Fibroblast of upper back skin (primary cell): ENCODE data around the gene TARBP2.

Experiments used
- DNase-seq: peaks from one replicate; pipeline ENCODE4 v3.0.0-alpha.2; 2013

TARBP2 gene

DNA sequence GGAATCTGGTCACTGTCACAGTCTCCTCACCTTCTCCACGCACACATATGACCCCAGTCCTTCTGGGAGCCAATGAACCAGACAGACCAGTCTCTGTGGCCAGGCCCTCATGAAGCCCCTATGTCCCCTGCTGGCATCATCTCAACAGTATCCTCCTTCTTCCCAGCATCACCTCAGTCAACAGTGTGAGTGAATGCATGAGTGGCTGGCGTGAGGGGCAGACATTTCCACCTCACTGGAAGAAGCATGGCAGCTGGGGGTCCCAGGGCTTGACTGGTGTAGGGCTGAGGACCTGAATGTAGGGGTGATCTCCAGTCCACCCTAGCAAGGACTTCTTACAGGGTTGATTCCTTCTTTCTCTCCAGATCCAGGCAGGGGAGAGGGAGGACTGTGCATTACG lies 3.6 kb upstream of the TARBP2 start:
- DNase-seq = no peak

DNA sequence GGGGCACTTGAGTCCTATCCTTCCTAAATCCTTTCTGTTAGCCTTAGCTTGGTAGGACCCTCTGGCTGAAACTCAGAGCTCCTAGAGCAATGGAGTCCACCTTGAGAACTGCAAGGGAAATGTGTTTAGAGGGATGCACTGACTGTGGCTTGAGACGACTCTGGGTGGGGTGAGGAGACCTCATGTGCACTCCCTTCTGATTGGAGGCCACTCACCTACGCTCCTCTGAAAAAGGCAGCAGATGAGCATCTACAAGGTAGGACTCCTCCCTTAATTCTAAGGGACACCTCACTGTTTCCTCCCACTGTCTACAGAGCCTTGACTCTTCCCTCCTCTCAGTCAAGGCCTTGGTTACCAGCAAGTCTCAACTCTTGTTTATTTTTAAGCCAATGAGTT lies 2.9 kb upstream of the TARBP2 start:
- no peak for DNase-seq

GRCh38 chr12:53499266-53500141 lies 1.6 kb upstream of the TARBP2 start, which contains the start of gene MAP3K12:
Gene MAP3K12, minus strand, starts transcription at chr12:53499458. Its CDS starts 12,067 bp downstream, at chr12:53487391.
- peak; percentile 48 for DNase-seq

DNA sequence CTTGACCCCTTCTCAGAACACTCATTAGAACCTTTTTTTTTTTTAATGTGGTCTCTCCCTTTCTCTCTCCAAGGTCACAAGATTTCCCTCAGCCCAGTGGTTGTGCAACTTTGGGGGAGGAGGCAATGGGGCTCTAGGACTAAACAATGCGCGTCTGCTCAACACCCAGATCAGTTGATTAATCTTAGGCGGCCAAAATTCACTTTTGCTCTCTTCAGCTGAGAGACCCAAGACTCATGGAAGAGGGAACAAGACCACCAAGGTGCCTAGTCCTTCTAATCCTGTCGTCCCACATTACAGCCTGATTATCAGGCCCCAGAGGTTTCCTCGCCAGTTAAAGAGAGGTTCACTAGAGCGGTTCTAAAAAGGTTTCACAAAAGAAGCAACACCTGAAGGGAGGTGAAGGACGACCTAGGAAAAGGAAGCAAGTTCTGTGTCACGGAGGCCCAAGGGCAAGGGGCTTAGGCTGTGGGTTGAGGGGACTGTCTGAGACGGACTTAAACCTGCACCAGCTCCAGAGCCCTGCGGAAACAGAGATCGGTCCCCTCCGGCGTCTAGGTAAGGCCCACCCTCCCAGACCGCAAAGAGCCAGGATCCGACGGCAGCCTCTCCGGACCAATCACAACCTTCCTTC lies 824 bp upstream of the TARBP2 start:
- DNase-seq = peak; percentile 53

GRCh38 chr12:53501615-53502181 lies 615 bp downstream of the TARBP2 start:
- no peak for DNase-seq

DNA sequence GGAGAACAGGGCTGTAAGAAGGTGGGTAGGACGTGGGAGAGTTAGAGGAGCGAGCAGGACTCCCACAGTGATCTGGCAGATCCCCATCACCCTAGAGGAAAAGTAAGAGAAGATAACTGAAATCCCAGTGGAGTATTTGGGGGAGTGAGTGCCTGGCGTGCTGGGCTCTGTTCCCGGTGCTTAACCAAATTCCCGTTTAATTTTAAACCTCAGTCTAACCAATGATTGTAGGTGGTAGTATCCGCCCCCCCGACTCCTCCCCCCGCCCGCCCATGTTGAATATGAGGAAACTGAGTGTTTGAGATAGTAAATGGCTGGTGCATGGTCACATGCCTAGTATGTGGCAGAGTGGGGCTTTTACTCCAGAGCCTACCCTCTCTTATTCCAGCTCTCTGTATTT lies 1.2 kb downstream of the TARBP2 start:
- DNase-seq = no peak

DNA sequence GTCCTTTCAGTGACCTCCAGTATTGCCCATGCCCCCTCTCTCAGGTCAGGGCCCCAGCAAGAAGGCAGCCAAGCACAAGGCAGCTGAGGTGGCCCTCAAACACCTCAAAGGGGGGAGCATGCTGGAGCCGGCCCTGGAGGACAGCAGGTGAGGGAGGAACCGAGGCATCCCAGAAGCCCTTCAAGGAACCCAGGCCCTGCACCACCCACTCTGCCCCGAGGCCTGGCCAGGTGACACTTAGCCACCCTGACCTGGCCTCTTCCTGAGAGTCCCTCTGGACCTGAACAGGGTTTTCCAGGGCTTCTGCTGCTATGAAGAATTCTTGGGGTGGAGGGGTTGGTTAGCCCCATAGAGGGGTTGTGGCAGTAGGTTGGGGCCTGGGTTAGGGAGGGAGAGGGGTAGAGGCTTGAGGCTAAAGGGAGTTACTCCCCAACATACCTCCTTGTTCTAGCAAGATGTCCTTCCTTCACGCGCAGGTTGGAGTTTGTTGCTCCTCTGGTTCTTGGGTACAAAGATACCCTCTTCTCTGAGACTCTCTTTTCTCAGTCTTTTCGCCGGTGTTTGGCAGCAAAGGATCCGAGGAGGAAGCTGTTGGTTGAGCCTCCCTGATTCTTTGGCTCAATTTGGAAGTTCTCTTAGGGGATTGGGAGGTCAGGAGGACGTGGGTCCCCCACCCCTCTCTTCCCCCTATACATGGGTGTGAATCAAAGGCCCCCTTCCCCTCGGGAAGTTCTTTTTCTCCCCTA lies 2.1 kb downstream of the TARBP2 start:
- DNase-seq = no peak

DNA sequence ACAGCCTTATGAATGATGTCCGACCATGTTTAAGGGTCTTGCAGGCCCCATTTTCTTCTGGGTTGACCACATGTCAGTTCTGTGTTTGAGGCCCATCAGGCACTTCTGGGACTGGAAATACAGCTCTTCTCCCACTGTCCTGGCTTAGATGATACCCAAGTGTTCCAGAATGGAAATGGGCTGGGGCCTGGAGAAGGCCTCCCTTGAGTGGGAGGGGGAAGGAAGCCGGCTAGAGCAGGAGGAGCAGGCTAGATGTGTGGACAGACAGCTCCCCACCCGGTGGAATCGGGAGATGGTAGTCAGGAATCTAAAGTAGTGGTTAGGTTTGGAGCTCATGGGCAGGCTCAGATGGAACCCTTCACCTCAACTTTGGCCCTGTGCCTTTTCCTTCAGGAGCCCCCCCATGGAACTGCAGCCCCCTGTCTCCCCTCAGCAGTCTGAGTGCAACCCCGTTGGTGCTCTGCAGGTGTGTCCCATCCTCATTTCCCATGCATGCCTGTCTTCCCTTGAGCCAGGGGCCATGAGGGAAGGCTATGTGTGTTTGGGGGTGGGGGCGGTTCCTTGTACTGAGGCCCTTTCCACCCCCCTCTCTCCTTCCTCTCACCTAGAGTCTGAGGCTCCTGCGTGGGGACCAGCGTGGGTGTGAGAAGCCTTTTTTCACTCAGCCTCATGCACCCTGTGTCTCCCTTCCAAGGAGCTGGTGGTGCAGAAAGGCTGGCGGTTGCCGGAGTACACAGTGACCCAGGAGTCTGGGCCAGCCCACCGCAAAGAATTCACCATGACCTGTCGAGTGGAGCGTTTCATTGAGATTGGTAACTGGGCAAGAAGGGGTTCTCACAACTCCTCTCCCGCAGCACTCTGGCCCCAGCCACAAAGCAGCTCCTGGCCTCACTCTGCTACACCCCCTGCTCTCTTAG lies 3.2 kb downstream of the TARBP2 start:
- no peak for DNase-seq

DNA sequence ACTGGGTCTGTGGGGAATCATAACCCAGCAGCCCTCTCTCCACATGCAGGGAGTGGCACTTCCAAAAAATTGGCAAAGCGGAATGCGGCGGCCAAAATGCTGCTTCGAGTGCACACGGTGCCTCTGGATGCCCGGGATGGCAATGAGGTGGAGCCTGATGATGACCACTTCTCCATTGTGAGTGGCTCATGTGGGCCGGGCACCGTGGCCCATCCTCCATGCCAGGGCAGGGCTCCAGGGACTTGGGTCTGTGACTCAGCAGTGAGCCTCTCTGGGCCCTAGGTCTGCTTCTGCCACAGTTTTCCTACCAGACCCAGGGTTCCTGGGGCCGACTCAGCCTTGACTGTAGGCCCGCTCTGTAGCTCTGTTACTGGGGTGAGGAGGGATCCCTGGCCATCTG lies 4.0 kb downstream of the TARBP2 start:
- DNase-seq = peak; percentile 25

- DNase-seq = no peak
Observed at GRCh38 chr12:53505555-53506449, 4.7 kb downstream of the TARBP2 start.

- no peak for DNase-seq
Observed at GRCh38 chr12:53506450-53506785, 5.3 kb downstream of the TARBP2 start.

- no peak for DNase-seq
Observed at GRCh38 chr12:53506881-53507602, 6.0 kb downstream of the TARBP2 start, which contains the start of gene NPFF. Gene NPFF, minus strand, starts transcription at chr12:53507484. Its CDS starts 10 bp downstream, at chr12:53507474.

GRCh38 chr12:53507603-53507885 lies 6.5 kb downstream of the TARBP2 start:
- DNase-seq = no peak

DNA sequence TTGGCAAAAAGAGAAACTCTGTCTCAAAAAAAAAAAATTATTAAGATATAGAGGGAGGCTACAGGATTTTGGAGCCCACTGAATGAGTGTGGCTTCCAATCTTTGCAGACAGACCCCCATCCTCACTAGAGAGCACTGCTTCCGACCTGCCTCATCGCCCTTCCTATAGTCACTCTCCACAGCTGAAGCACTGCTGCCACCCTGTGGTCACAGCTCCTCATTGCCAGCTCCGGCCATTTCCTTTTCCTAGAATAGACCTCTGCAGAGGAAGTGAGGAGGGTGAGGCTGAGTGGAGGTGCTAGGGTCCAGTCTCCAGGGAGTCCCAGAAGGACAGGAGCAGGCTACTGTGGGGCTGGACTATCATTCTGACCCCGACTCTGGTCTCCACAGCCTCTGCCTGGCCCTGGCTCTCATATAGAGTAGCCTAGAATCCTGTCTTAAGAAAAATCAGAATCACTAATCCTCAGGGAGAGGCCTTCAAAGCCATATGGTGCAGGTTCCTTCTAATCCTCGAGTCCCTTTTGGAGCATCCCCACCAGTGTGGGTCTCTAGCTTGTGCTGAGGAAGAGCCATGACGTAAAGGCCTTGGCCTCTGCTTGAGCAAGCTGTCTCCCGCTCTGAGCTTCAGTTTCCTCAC lies 7.6 kb downstream of the TARBP2 start:
- DNase-seq = peak; percentile 79

DNA sequence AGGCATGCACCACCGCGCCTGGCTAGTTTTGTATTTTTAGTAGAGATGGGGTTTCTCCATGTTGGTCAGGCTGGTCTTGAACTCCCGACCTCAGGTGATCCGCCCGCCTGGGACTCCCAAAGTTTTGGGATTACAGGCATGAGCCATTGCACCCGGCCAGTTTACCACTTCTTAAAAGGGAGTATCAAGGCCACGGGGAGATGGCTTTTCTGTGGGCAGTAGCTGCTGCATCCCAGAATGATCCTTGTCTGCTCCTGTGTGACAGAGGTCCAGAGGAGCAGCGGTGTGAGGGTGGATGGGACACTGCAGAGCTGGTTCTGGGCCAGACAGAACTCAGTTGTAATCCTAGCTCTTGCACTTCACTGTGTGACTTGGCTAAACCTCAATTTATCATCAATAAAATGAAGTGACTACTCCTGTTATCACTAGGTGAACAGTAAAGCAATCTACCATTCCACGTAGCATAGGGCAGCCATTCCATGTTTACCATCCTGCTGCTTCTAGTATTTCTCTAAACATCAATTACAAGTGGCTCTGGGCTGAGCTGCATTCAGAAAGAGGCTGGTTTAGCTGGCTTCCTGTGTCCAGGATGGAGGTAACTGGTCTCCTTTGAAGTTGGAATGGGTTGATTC lies 9.2 kb downstream of the TARBP2 start:
- no peak for DNase-seq

DNA sequence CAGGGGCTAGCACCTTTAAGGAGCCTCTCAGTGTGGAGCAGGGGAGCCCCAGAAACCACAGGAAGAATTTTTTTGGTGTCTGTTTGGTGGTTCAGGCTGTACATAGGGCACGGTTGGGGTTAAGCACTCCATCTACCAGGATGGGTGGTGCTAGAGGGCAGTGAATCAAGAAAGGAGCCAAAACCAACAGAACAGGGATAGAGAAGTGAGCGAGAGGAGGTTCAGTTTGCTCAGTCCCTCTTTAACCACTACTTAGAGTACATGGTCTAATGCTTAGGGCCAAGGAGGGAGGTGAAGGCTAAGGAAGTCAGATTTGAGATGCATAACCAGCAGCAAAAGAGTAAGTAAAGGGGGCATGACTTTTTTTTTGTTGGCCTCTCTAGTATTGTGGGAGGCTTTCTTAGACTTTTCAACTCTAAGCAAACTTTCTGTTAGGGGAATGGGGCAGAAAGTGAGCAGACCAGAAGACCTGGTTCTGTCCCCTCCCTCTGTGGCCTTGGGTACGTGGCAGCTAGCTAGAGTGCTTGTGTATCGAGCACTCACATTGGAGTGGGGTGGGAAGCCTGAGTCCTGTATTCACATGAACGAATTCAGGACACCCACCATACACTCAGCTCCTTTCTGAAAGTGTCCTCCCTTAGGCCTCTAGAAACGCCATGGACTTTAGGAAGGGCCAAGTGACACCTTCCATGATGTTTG lies 12.8 kb downstream of the TARBP2 start:
- no peak for DNase-seq

DNA sequence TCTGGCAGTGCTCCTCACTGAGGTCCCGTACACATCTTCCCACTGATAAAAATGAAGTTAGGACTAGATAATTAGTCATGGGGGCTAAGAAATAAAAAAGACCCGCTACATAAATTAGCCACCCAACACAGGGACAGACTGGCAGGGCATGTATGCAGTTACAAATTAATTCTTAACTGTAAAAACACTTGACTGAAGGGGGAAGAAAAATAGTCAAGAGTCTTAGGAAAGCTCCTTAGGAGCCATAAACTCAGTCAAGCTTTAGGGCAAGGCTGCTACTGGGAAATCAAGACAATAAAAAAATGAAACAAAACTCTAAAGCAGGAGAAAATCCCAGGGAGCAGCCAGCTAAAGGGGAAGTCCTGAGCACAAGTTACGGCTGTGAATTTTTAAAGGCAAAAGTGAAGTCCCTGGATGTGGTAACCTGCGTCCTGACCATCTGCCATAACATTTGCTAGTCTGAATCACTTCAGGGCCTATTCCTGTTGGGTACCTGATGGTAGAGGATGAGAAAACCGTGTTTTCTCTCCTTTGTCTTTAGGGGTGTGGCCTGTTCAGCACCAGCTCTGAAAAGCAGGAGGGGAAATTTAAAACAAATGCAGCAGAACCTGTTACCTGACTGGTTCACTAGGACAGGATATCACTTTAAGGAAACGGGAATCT lies 13.7 kb downstream of the TARBP2 start:
- no peak for DNase-seq

GRCh38 chr12:53515291-53515680 lies 14.2 kb downstream of the TARBP2 start:
- no peak for DNase-seq
